ENCODE data around the gene MYO7A. TPM values are rescaled to one million over a fixed set of nuclear protein-coding genes. Genes with fewer than 3 reads are reported as not detected.

The MYO7A gene
- total and polyA plus RNA-seq, 2 of the 8 experiments (the other 6 are each of a cell fraction or from before 2014, with no cell fraction given), result 1.5 to 1.9 TPM

DNA sequence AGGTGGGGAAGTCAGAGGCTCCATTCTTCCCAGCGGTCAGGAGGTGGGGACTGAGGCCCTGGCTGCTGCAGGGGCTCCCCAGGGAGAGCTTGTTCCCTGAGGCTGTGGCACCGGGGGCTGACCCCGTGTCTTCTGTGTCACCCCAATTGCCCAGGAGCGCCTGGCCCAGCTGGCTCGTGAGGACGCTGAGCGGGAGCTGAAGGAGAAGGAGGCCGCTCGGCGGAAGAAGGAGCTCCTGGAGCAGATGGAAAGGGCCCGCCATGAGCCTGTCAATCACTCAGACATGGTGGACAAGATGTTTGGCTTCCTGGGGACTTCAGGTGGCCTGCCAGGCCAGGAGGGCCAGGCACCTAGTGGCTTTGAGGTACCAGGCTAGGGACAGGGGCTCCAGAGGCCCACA, 53.2 kb downstream of the MYO7A start:
- Histone ChIP-seq H3K9me3 (ENCODE audit: insufficient read depth in 2 of 2, low read depth in 1 of 2, low read length in 1 of 2) (no peaks in the 10 kb centered on the region), H3K9ac (replicated peaks in 1 of 4; ENCODE audit: extremely low read depth in 1 of 4, low read depth in 3 of 4, low read length in 3 of 4) (no peak overlapping the region), H2BK12ac (ENCODE audit: low read depth, low read length) (no peak overlapping the region), H2BK15ac (ENCODE audit: low read length) (no peak overlapping the region), H4K91ac (replicated peaks; ENCODE audit: insufficient read length, low read length) (no peak overlapping the region), H3K27ac (ENCODE audit: low read depth, low read length) (no peak overlapping the region), H3K14ac (ENCODE audit: insufficient read length) (no peak overlapping the region), H4K20me1 (replicated peaks in 1 of 2; ENCODE audit: control insufficient read depth in 1 of 2, insufficient read depth in 2 of 2, low read length in 2 of 2) (no peaks in the 10 kb centered on the region), H3K56ac (replicated peaks; ENCODE audit: insufficient read length, low read depth, low read length) (no peak overlapping the region), H3K4me3 (ENCODE audit: extremely low read depth in 1 of 4, insufficient read depth in 2 of 4, low read depth in 3 of 4, low read length in 4 of 4) (no peak overlapping the region), H3K36me3 (ENCODE audit: control insufficient read depth in 2 of 4, insufficient read depth in 4 of 4, low read length in 3 of 4) (no peaks in the 10 kb centered on the region), H3K23me2 (ENCODE audit: low read depth, low read length) (peaks cover 4% of the 10 kb centered on the region; the same call in 1 of the 2 replicates), H2AFZ (ENCODE audit: low read length) (no peak overlapping the region), H3K79me2 (ENCODE audit: control insufficient read depth in 1 of 2, insufficient read depth in 2 of 2, low read length in 2 of 2) (no peaks in the 10 kb centered on the region), H2BK120ac (replicated peaks; ENCODE audit: low read depth, low read length) (no peak overlapping the region), H2BK5ac (ENCODE audit: low read depth, low read length) (no peak overlapping the region), H2AK5ac (ENCODE audit: low read depth, low read length) (no peak overlapping the region), H3K79me1 (ENCODE audit: low read depth, low read length) (no peaks in the 10 kb centered on the region), H3K4ac (replicated peaks; ENCODE audit: insufficient read length, low read depth, low read length) (no peak overlapping the region), H3K4me2 (ENCODE audit: insufficient read depth in 1 of 2, low read depth in 2 of 2, low read length in 2 of 2) (no peak overlapping the region), H3K4me1 (replicated peaks in 1 of 4; ENCODE audit: control insufficient read depth in 3 of 4, insufficient read depth in 4 of 4, low read length in 3 of 4) (peaks cover under 1 to 4% (median 3%) of the 10 kb centered on the region in 4 experiments; a peak in 3 of 7 replicates), H3K23ac (ENCODE audit: insufficient read length) (no peak overlapping the region), H4K8ac (ENCODE audit: extremely low read depth, insufficient read depth, low read length) (no peak overlapping the region), H2BK20ac (ENCODE audit: low read length) (no peak overlapping the region), H3K27me3 (replicated peaks in 1 of 4; ENCODE audit: control insufficient read depth in 3 of 4, extremely low read depth in 1 of 4, insufficient read depth in 3 of 4, low read length in 3 of 4) (no peaks in the 10 kb centered on the region), H4K5ac (ENCODE audit: insufficient read length, low read depth, low read length) (no peak overlapping the region), H3K18ac (ENCODE audit: extremely low read depth, low read length) (no peak overlapping the region)
- 97% methylated on average over 11 of the region's 11 CpGs; no CpG with 5 or more reads in 1 of the 2 experiments for WGBS, 2 experiments (ENCODE audit: extremely low coverage in 1 of 2, insufficient coverage in 1 of 2, insufficient read length in 1 of 2, insufficient replicate concordance in 2 of 2, low coverage in 1 of 2, low lambda C conversion rate in 2 of 2, missing lambda C conversion rate in 1 of 2)
- POLR2A ChIA-PET (ENCODE audit: partially characterized antibody), result interaction anchor here (1.9 kb wide), 1 partner anchor 34 kb away, joined by 6 read pairs; no protein-coding TSS in a partner anchor
- DNase-seq (ENCODE audit: low read depth in 1 of 2, low spot score in 2 of 2), result no peak
- CTCF ChIA-PET (ENCODE audit: partially characterized antibody), result interaction anchor here (1.3 to 15.1 kb wide), 6 partner anchors 8 to 91 kb away, joined by 5 to 187 read pairs (median 8); partner anchors contain the start of gene MYO7A
- FAIRE-seq, result no peak
- TF ChIP-seq POLR2AphosphoS5 (IDR thresholded peaks at IDR 0.05; ENCODE audit: low read depth, low read length) (no peak), TEAD4 (IDR thresholded peaks at IDR 0.05; ENCODE audit: low read depth, low read length) (no peak), PHF8 (conservative IDR thresholded peaks at IDR 0.05; ENCODE audit: low read depth, low read length) (no peak), CEBPB (IDR thresholded peaks at IDR 0.05; ENCODE audit: low read depth, low read length) (no peak), SIX5 (IDR thresholded peaks at IDR 0.05; ENCODE audit: low read depth, low read length) (no peak), TAF7 (optimal IDR thresholded peaks at IDR 0.05; ENCODE audit: borderline replicate concordance, low read depth, low read length) (no peak), HDAC6 (IDR thresholded peaks at IDR 0.05; ENCODE audit: low read depth, low read length) (no peak), BRCA1 (IDR thresholded peaks at IDR 0.05; ENCODE audit: low read depth, low read length) (no peak), CHD1 (IDR thresholded peaks at IDR 0.05; ENCODE audit: low read depth, low read length) (no peak), ZNF274 (IDR thresholded peaks at IDR 0.05; ENCODE audit: borderline replicate concordance, extremely low read depth, low read length) (no peak), RAD21 (IDR thresholded peaks at IDR 0.05 in 1 of 2, conservative IDR thresholded peaks at IDR 0.05 in 1 of 2; ENCODE audit: low read depth in 2 of 2, low read length in 2 of 2) (no peak), KDM1A (IDR thresholded peaks at IDR 0.05; ENCODE audit: borderline replicate concordance, low read length) (no peak), NRF1 (IDR thresholded peaks at IDR 0.05; ENCODE audit: low read depth, low read length) (no peak), CBX5 (IDR thresholded peaks at IDR 0.05; ENCODE audit: low read depth, low read length) (no peak), RNF2 (IDR thresholded peaks at IDR 0.05; ENCODE audit: borderline replicate concordance, low read depth, low read length, missing control alignments, poor library complexity, severe bottlenecking) (no peak)
